GM19397 (cell line): ENCODE measurements around the gene PICK1.

Experiments used
- ATAC-seq: cut with Tn5 transposase; IDR thresholded peaks from one replicate; pipeline ENCODE4 v1.9.1; 2021; ENCODE audit warnings: mild to moderate bottlenecking, moderate library complexity; ENCODE audit not compliant: unreplicated experiment

Gene PICK1

DNA sequence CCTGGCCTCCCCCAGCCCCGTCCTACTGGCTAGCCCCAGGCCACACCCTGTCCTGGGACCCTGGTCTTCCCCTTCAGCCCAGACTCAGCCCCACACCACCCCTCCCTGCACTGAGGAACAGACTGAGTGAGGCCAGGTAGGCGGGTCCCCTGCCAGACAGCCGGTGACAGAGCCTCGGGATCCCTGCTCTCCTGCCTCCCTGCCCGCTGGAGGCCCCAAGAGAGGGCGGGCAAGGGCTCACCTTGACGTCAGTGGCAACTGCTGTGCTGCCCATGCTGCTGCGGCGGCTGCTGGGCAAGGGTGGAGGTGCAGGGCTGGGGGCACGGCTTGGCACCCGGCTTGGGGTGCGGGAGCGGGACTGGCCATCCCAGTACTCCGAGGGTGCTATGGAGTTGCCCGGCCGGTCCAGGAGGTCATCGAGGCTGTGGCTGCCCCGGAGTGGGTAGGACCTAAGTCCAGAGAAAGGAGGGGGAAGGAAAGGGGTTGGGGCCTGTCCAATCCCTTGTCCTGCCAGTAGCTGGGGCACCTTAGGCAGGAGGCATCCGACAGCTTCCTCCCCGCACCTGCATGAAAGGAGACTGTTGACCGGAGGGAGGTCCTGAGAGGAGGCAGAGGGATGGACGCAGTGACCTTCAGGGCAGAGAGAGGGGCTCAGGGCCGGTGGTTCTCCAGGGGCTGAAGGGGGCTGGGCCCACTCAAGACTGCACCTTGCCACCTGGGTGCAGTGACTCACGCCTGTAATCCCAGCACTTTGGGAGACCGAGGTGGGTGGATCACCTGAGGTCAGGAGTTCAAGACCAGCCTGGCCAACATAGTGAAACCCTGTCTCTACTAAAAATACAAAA, 29.0 kb downstream of the PICK1 start:
- no peak for ATAC-seq

DNA sequence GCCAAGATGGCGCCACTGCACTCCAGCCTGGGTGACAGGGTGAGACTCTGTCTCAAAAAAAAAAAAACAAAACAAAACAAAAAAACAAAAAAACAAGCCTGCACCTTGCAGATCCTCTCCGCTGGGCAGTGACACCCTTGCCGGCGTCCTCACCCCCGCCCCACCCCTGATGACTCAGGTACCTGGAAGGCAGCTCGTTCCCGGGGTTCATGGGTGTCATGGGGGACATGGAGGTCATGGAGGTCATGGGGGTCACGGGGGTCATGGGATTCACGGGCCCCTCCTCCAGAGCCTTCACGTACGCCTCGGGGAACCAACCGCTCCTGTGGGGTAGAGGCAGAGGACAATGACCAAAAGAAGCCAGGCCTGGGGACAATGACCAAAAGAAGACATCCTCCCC, 29.7 kb downstream of the PICK1 start:
- ATAC-seq: no peak

DNA sequence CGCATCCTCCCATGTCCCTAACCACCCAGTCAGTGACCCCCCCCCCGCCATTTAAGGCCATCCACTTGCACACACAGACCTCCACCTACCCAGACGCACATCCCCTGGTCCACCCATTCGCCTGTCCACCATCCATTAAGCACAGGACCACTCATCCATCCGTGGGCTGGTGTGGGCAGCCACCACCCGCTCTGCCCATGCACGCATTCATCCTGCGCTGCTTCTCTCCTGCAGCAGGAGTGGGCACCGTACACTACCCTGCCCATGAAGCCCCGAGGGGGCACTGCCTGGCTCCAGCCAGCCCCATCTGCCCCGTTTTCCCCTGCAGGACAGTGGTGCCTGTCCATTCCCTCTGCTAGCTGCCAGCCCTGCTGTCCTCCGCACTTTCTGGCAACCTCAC, 30.7 kb downstream of the PICK1 start:
- no peak for ATAC-seq

DNA sequence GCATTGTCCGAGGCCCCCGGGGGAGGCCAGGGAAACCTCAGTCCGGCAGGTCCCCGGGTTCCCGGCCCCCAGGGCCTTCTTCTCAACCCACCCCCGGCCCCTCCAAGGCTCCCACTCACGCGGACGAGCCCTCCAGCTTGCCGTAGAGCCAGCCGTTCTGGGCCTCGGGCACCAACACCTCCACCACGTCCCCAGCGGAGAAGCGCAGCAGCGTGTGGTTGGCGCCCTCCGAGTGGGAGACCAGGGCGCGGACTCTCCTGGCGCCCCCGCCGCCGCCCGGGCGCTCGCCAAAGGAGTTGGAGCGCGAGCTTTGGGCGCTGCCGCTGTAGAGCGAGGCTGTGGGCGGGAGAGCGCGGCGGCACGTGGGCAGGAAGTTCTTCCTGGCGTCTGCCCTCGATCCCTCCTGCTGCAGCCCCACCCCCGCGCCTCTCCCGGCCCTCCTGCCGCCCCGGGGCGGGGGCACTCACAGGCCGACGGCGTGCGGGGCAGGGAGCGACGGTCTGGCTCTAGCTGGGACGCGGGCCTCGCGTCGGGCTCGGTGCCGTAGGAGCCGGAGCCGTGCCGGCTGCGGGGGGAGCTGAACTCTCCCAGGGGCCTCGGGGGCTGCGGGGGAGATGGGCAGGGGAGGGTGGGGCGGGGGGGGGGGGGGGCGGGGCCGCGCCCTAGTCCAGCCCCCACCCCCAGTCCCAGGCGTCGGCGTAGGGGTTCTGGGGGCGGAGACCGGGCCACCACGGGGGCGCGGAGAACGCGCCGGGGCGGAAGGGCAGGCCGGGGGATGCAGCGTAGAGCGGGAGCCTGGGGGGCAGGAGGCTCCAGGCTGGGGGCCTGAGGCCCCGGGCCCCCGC, 31.6 kb downstream of the PICK1 start:
- ATAC-seq: no peak

DNA sequence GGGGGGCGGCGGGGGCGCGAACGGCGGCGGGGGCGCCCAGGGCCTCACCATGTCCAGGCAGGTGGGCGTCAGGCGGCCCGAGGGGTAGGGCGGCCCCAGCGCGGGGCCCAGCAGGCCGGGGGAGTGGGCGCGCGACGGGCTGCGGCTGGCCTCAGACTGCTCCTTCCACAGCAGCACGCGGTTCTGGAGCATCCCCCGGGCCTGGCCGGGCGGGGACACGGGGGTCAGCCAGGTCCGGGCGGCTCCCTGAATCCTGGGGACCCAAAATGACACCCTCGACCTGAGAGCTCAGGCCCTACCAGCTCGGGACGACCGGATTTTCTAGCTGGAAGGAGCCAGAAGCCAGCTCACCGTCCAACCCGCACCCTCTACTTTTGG, 32.3 kb downstream of the PICK1 start:
- ATAC-seq: no peak

DNA sequence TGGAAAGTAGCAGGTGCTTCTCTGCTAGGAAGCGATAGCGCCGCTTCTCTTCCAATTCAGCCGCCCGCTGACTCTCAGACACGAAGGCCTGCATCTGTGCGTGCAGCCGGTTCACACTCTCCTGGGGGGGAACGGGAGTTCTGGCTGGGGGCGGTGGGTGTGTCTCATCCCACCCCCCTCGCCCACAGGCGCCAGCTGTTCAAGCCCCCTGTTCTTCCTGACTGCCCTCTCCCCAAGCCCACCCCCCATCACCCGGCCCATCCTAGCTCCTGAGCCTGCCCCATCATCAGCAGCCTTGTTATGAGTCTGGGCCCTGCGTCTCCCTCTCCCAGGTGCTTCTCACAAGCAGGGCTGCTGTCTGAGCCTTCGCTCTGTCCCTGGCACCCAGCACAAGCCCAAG, 39.9 kb downstream of the PICK1 start:
- ATAC-seq: no peak

DNA sequence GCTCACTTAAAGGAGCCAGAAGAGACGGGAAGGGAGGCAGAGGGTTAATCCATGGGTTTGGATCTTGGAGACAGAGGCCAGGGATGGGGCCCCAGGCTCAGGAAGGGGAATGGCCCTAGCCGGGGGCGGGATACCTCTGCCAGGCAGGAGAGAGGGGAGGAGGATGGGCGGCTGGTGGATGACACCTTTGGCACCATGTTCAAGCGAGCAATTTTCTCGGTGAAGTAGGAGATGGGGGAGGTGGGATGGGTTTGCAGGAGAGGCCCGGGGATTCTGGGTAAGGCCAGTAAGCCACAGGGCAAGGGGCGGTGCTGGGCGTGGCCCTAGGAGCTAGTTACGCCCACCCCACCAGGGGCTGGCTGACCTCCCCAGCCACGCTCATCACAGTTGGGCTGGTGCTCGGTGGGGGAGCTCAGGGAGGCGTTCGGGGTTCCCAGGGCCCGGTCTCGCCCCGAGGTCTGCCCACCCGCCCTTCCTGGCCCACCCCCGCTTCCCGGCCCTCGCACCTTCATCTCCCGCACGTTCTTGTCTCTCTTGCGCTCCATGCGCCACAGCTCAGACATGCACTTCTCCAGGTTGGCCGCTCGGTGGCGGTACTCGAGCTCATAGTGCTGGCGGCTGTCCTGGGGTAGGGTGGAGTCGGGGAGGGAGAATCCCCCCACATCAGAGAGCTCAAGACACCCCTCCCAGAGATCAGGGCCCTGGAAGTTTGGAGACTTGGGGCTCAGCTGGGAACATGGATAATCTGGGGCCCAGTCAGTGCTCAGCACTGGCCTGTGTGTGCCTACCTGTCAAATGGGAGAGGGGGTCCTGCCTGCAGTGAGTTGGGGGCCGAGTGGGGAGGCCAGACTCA, 40.6 kb downstream of the PICK1 start:
- ATAC-seq: no peak

DNA sequence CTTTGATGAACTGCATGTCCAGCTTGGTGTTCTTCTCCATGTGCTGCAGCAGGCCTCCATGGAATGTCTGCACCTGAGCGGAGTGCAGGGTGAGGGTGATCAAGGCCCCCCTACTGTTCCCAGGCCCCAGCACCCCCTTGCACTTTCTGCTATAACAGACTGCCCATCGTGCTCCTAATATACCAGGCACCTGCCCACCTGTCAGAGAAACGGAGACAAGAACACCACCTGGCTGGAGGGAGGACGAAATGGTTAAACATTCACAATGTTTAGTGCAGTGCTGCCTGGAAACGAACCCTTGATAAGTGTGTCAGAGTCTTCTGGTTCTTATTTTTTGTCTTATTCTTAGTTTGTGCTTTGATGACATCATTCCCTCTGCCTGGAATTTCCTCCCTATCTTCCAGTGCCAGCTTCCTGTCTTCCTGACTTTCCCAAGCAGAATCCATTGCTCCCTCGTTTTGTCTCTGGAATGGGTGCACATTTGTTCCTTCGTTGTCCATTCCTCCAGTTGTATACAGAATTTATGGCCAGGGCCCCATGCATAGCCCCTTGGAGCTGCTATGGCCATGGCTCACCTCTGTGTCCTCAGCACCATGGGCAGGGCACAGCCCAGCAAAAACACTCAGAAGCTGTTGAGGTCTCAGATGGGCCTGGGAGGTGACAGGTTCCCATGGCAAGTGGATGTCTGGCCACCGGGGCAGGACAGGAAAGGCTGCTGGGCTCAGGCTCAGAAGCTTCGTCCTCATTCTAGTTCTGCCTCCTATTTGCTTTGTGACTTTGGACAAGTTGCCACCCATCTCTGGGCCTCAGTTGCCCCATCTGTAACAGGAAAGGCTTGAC, 41.4 kb downstream of the PICK1 start:
- ATAC-seq: no peak

DNA sequence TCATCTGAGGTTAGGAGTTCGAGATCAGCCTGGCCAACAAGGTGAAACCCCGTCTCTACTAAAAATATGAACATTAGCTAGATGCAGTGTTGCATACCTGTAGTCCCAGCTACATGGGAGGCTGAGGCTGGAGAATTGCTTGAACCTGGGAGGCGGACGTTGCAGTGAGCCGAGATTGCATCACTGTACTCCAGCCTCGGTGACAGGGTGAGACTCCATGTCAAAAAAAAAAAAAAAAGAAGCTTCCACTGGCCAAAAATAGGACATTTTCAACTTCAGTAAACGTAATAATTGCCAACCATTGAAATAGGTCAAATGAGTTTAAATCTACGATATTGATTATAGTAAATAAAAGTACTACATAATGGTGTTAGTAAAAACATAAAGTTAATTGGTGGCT, 46.4 kb downstream of the PICK1 start:
- no peak for ATAC-seq

DNA sequence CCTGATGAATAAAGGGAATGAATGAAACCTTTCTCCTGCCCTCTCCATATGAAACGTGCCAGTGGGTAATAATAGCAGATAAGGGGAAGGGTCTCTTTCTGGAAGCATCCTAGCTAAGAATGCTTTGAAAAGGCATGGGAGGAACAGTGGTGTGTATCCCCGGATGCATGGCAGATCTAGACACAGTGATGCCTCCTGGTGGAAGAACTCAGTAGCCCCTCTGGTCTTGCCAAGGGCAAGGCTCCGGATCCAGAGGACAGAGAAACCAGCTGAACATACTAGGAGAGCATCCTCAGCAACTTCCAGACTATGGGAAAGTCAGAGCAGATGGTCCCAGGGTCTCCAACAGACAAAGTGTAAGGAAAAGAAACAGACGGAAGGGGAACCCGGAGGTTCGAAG, 46.9 kb downstream of the PICK1 start:
- ATAC-seq: no peak

DNA sequence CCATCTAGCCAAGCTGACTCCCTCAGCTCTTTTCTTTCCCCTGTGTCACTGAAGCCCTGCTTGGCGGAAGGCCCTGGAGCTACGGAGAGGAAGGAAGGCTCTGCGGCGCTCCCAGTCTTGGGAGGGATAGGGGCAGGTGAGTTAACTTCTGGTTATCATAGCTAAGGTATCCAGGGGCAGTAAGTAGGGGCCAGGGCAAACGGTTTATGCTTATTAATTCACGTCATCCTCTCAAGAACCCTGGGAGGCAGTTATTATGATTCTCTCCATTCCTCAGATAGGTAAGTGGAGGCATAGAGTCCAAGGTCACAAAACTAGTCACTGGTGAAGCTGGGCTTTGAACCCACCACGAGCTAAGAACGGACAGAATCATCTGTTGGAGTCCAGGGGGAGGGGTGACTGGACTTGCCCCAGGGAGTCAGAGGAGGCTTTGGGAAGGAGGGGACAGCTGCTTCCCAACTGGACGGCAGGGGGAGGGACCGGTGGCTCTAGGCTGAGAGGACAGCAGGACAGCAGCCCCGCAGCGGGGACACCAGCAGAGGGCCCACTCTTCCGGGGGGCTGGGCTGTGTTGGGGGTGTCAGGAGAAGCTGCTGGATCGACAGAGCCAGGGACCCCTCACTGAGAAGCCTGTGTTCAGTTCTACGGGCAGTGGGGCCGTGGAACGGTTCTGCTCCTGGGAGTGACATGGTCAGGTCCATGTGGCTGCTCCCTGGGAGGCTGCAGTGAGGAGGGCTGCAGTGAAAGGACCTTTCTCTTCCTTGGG, 49.8 kb downstream of the PICK1 start:
- ATAC-seq: no peak

DNA sequence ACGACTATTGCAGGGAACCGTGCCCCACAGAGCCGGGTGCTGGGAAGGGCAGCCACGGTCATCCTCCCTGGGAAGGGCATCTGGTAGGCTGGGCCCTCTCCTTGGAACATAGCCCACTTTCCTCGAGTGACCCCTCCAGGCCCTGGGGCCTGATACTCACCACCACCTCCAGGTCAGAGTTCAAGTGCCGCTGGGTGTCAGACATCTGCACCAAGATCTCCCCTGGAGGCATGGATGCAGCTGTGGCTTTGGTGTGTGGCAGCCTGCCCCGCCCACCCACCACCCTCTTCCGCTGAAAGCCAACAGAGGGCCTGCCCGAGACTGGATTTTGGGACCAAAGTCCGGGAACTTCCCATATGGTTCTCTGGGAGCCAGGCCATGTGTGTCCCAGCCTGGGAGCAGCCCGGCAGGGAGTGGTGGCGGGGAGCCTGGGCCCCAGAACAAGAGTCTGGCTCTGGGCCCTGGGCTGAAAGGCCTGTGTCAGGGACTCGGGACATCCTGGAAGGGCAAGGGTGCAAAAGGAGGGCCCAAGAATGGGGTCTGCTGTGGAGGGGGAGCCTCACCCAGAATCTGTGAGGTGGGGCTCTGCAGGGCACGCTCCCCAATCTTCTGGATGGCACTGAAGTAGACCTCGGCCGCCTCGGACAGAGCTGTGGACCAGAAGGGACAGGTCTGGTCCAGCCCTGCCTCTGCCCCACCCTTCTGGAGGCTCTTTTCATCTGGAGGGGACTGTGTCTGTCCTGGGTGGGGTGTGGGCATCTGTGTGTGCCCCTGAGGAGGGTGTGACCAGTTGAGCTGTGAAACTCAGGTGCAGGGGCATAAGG, 50.7 kb downstream of the PICK1 start:
- no peak for ATAC-seq

DNA sequence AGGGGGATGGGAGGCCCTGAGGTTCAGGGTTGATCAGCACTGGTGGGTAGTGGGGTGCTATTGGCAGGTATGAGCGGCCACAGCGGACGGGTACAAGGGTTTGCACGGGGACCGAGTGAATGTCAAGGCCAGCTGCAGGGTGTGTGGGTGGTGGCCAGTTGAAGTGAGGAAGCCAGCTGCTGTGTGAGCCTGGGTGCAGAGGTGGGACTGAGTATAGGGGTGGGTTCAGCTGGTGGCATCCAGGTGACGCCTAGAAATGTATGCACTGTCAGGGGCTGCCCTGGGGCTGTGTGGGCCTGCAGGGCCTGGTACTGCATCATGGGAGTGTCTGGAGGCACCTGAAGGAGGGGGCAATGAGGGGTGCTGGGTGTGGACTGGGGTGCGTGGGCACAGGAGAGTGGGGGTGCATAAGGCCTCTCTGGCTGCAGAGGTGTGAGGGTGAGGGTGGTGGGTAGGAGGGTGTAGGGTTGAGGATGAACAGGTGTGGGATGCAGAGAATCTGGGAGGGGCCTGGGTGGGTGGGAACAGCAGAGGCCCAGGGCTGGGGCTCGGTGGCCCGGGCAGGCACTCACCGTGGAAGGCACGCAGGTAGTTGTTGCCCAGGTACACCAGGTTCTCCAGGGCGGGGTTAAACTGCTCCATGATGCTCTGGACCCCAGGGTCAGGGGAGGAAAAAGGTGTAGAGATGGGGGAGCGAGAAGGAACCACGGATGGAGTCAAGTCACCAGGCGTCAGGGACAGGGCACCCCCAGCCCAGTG, 51.5 kb downstream of the PICK1 start:
- no peak for ATAC-seq

DNA sequence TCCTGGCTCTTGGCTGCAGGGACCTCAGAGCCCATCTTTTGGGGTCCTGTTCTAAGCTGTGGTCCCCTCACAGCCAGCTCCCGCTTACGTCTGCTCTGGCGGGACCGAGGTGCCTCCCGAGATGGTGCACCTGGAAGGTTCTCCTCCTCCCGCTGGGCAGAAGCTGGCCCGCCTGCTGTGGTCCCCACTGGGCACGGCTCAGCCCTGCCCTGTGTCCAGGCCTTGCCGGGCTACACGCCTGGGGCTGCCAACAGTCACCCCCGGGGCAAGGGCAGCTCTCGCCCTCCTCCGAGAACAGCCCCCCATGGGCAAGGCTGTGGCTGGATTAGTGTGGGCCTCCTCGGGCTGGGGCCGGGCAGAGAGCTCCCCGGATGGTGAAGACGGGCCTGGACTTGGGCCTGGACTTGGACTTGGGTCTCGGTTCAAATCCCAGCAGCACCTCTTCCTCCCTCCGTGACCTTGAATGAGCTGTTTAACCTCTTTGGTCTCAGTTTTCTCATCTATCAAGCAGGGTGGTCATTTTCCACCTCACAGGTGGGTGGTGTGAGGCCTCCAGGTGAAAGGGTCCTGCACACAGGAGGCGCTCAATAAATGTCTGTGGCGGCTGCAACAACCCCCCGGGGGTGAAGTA, 52.3 kb downstream of the PICK1 start:
- ATAC-seq: no peak

DNA sequence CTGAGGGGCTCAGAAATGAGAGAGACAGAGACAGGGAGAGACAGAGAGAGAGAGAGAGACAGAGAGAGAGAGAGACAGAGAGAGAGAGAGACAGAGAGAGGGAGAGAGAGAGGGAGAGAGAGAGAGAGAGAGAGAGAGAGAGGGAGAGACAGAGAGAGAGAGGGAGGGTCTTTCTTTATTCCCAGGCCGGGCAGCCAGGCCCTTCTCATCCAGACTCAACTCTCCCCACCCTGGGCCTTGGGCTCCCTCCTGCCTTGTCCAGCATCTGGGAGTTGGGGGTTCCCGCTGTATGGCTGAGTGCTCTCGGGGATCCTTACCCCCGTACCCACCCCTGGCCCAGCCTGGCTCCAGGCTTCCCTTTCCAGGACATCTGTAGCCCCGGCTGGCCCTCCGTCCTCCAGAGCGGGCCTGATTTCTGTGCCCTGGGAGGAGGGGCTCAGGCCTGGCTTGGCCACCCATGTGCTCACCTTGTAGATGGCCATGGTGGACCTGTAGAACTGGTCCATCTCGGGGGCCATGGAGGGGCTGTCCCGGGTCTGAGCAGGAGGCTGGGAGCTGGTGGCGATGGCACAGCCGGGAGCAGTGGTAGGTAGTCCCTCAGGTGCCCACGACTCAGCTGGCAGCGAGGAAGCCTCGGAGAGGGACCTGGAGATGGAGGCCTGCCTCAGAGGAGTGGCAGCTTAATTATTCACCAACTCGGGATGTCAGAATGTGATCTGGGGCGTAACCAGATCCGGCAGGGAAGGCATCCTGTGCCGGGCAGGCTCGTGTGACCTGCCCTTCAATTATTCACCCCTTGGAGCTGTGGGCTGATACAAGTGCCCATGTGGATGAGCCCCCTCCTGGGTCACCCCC, 53.0 kb downstream of the PICK1 start, which contains the start of gene BAIAP2L2:
BAIAP2L2 (minus strand) TSS at position 677 of the 855 bp plus-strand sequence; CDS start at position 518, 159 bp downstream.
- no peak for ATAC-seq
